ENCODE results near the gene GCM1. TPM values are rescaled to one million over a fixed set of nuclear protein-coding genes. Genes with fewer than 3 reads are reported as not detected.
A peak's percentile ranks its signal among the peaks of the same experiment; 100 is the strongest.

Gene GCM1
- total RNA-seq, 3 donors from 2014 or later (not counting 1 experiment from before 2014, with no cell fraction given), result 0.20 TPM; not detected in 2

DNA sequence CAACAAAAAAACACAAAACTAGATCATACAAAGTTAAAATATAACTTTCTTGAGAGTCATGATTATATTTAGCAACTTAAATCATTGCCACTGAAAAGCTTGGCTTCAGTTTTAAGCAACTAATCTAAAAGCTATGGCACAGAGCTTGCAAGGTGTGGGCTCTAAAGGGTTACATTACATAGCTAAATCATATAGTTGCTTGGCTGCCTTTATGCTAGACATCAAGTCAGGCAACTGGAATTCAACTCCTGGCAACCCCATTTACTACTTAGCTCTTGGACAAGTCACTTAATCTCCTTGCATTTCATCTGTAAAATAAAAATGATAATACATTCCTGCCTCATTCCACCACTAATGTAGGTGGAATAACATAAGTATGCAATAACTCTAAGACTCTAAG, 40.9 kb upstream of the GCM1 start:
- DNase-seq (no peak), ATAC-seq (no peak)
- H3K4me1 ChIP-seq (ENCODE audit: control insufficient read depth, insufficient read depth, low read length), result peaks cover 19% of the 10 kb centered on the region
- H3K9me3 Mint-ChIP-seq, result no peaks in the 10 kb centered on the region
- no peaks in the 10 kb centered on the region for H3K36me3 Mint-ChIP-seq
- H3K4me3 ChIP-seq (ENCODE audit: low read length), result no peak overlapping the region
- peaks cover 3% of the 10 kb centered on the region for H3K9me3 ChIP-seq (ENCODE audit: control insufficient read depth, insufficient read depth, low read length)
- no peaks in the 10 kb centered on the region for H3K27me3 ChIP-seq (ENCODE audit: control insufficient read depth, insufficient read depth, low read length)
- no peaks in the 10 kb centered on the region for H3K27me3 Mint-ChIP-seq (ENCODE audit: low read depth in 2 of 2)
- no peak for TF ChIP-seq CTCF (IDR thresholded peaks at IDR 0.05)
- no peak overlapping the region for H3K27ac Mint-ChIP-seq
- intact Hi-C loops (cut with micrococcal nuclease), result no loop called here
- no peak overlapping the region for H3K4me3 Mint-ChIP-seq
- no peaks in the 10 kb centered on the region for H3K36me3 ChIP-seq (ENCODE audit: control insufficient read depth, insufficient read depth, low read length)
- H3K4me1 Mint-ChIP-seq, result peaks cover 7 to 11% of the 10 kb centered on the region in 2 donors
- no peak overlapping the region for H3K27ac ChIP-seq (ENCODE audit: low read length)

DNA sequence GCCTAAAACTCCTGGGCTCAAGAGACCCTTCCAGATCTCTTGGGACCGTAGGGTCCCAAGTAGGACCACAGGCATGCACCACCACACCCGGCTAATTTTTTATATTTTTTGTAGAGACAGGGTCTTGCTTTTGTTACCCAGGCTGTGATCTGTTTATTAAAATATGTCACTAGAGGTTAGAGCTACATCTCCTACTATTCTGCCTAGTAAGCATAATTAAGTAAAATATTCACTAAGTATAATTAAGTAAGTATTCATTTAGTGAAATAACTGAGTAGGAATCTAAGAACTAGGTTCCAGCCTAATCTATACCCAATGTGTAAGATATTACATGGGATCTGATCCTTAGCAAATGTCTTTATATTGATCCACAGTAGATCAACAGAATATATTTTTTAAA, 40.2 kb upstream of the GCM1 start:
- Mint-ChIP-seq H3K27ac (no peak overlapping the region), H3K9me3 (no peaks in the 10 kb centered on the region), H3K4me1 (peaks cover 7 to 16% of the 10 kb centered on the region in 2 donors), H3K27me3 (ENCODE audit: low read depth in 2 of 2) (peaks cover 0 to 3% of the 10 kb centered on the region in 2 donors), H3K4me3 (no peak overlapping the region), H3K36me3 (no peaks in the 10 kb centered on the region)
- no peak overlapping the region for H3K4me3 ChIP-seq (ENCODE audit: low read length)
- H3K36me3 ChIP-seq (ENCODE audit: control insufficient read depth, insufficient read depth, low read length), result no peaks in the 10 kb centered on the region
- no peak for DNase-seq
- 100% methylated on average over 1 of the region's 2 CpGs for WGBS (ENCODE audit: insufficient coverage)
- peaks cover 3% of the 10 kb centered on the region for H3K9me3 ChIP-seq (ENCODE audit: control insufficient read depth, insufficient read depth, low read length)
- H3K4me1 ChIP-seq (ENCODE audit: control insufficient read depth, insufficient read depth, low read length), result peaks cover 19% of the 10 kb centered on the region
- ATAC-seq, result no peak
- no peak for TF ChIP-seq CTCF (IDR thresholded peaks at IDR 0.05)
- intact Hi-C loops (cut with micrococcal nuclease), result no loop called here
- H3K27me3 ChIP-seq (ENCODE audit: control insufficient read depth, insufficient read depth, low read length), result no peaks in the 10 kb centered on the region
- peak overlapping the region; percentile 24 for H3K27ac ChIP-seq (ENCODE audit: low read length)

- H3K4me3 Mint-ChIP-seq, result no peak overlapping the region
Observed at GRCh38 chr6:53180678-53181077, 32.0 kb upstream of the GCM1 start.

More at GRCh38 chr6:53180678-53181077, 32.0 kb upstream of the GCM1 start:
- no peak for ATAC-seq
- 100% methylated on average over 3 of the region's 5 CpGs for WGBS (ENCODE audit: insufficient coverage)
- no peak for TF ChIP-seq CTCF (IDR thresholded peaks at IDR 0.05)
- Mint-ChIP-seq H3K27ac (no peak overlapping the region), H3K4me1 (peaks cover 7 to 12% of the 10 kb centered on the region in 2 donors), H3K36me3 (no peaks in the 10 kb centered on the region), H3K27me3 (ENCODE audit: low read depth in 2 of 2) (peaks cover 0 to 3% of the 10 kb centered on the region in 2 donors), H3K9me3 (no peaks in the 10 kb centered on the region)
- peaks cover 5% of the 10 kb centered on the region for H3K4me1 ChIP-seq (ENCODE audit: control insufficient read depth, insufficient read depth, low read length)
- H3K27me3 ChIP-seq (ENCODE audit: control insufficient read depth, insufficient read depth, low read length), result no peaks in the 10 kb centered on the region
- H3K4me3 ChIP-seq (ENCODE audit: low read length), result no peak overlapping the region
- H3K9me3 ChIP-seq (ENCODE audit: control insufficient read depth, insufficient read depth, low read length), result no peaks in the 10 kb centered on the region
- H3K27ac ChIP-seq (ENCODE audit: low read length), result no peak overlapping the region
- no peak for DNase-seq
- H3K36me3 ChIP-seq (ENCODE audit: control insufficient read depth, insufficient read depth, low read length), result no peaks in the 10 kb centered on the region
- intact Hi-C loops (cut with micrococcal nuclease), result no loop called here

All from natural killer cell (primary cell).